SK-N-SH (cell line): Measurements from ENCODE around the gene TTC21B.

Source experiments
- EP300 ChIP-seq, 2 experiments: IDR thresholded peaks; 2 replicates each; pipeline versions ENCODE4 v1.4.0 to v1.6.1; 2012; ENCODE audit warnings: borderline replicate concordance in 1 of 2, low read depth in 1 of 2, low read length in 1 of 2
- JUND ChIP-seq: IDR thresholded peaks from 2 replicates; pipeline ENCODE4 v1.4.0; 2012
- MXI1 ChIP-seq: IDR thresholded peaks from 2 replicates; pipeline ENCODE4 v1.6.1; 2012; ENCODE audit warnings: mild to moderate bottlenecking, low read depth, low read length, improper control_type of control experiment
- NRF1 ChIP-seq: IDR thresholded peaks from 2 replicates; pipeline ENCODE4 v1.6.1; 2012; ENCODE audit warnings: low read depth, mild to moderate bottlenecking, low read length
- POLR2AphosphoS5 ChIP-seq: IDR thresholded peaks from 2 replicates; pipeline ENCODE4 v1.6.1; 2012; ENCODE audit warnings: low read depth, low read length
- REST ChIP-seq: IDR thresholded peaks from 2 replicates; pipeline ENCODE4 v1.6.1; 2012; ENCODE audit warnings: mild to moderate bottlenecking, low read depth, low read length, moderate library complexity
- TAF1 ChIP-seq: IDR thresholded peaks from 2 replicates; pipeline ENCODE4 v1.6.1; 2012; ENCODE audit warnings: low read depth, mild to moderate bottlenecking, low read length, moderate library complexity, borderline replicate concordance
- TEAD4 ChIP-seq: IDR thresholded peaks from 2 replicates; pipeline ENCODE4 v1.4.0; 2012; ENCODE audit warnings: mild to moderate bottlenecking, borderline replicate concordance; ENCODE audit not compliant: insufficient read depth
- TF ChIP-seq, protein P1 (sequence below): fragments of 200-600 bp; sonication (generic); IDR thresholded peaks from 2 replicates; pipeline ENCODE4 v1.6.1; 2017; ENCODE audit warnings: antibody characterized with exemption, mild to moderate bottlenecking, moderate library complexity

DNA sequence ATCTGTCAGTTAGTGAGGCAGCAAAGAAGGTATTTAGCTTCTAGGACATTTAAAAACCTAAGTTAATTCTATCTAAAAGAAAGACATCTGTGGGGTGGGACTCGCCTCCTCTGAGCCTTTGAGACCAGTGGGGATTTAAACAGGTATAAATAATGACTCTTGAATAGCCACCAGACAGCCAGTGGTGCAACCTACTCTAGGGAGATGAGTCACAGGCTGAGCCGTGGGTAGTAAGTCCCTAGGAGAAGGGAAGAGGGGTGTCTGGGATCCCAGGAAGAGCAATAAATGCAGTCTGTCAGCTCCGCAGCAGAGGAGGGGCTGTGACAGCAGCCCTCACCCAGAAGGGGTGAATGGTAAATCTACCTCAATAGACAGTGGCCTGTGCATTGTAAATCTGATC, 116.5 kb downstream of the TTC21B start:
- TF ChIP-seq, protein P1, sequence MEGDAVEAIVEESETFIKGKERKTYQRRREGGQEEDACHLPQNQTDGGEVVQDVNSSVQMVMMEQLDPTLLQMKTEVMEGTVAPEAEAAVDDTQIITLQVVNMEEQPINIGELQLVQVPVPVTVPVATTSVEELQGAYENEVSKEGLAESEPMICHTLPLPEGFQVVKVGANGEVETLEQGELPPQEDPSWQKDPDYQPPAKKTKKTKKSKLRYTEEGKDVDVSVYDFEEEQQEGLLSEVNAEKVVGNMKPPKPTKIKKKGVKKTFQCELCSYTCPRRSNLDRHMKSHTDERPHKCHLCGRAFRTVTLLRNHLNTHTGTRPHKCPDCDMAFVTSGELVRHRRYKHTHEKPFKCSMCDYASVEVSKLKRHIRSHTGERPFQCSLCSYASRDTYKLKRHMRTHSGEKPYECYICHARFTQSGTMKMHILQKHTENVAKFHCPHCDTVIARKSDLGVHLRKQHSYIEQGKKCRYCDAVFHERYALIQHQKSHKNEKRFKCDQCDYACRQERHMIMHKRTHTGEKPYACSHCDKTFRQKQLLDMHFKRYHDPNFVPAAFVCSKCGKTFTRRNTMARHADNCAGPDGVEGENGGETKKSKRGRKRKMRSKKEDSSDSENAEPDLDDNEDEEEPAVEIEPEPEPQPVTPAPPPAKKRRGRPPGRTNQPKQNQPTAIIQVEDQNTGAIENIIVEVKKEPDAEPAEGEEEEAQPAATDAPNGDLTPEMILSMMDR: no peak
- TF ChIP-seq REST (no peak), TEAD4 (no peak), TAF1 (no peak), POLR2AphosphoS5 (no peak), NRF1 (no peak), MXI1 (no peak), EP300 (IDR thresholded peaks at IDR 0.05; ENCODE audit: borderline replicate concordance in 1 of 2, low read depth in 1 of 2, low read length in 1 of 2) (no peak), JUND (peak; percentile 18; the same call in 1 of the 2 replicates)
